GM18526 (cell line): Measurements from ENCODE around the gene JAKMIP2.

Experiments used
- POLR2A ChIP-seq: IDR thresholded peaks from 3 replicates; pipeline ENCODE4 v1.6.1; 2011; ENCODE audit not compliant: insufficient read length; ENCODE audit errors: extremely low read depth

The JAKMIP2 gene

GRCh38 chr5:147735621-147736125 lies 46.9 kb downstream of the JAKMIP2 start:
- no peak for TF ChIP-seq POLR2A

- TF ChIP-seq POLR2A = no peak
These were observed 47.6 kb downstream of the JAKMIP2 start for GRCh38 chr5:147734894-147735293.

GRCh38 chr5:147733075-147733474 lies 49.5 kb downstream of the JAKMIP2 start:
- no peak for TF ChIP-seq POLR2A

- no peak for TF ChIP-seq POLR2A
These were observed 50.1 kb downstream of the JAKMIP2 start for GRCh38 chr5:147732291-147732883.

- no peak for TF ChIP-seq POLR2A
These were observed 50.9 kb downstream of the JAKMIP2 start for GRCh38 chr5:147731431-147732290.

- no peak for TF ChIP-seq POLR2A
These were observed 55.3 kb downstream of the JAKMIP2 start for GRCh38 chr5:147727200-147727599.

GRCh38 chr5:147713550-147714295 lies 68.8 kb downstream of the JAKMIP2 start:
- TF ChIP-seq POLR2A = no peak

GRCh38 chr5:147712598-147712997 lies 69.9 kb downstream of the JAKMIP2 start:
- no peak for TF ChIP-seq POLR2A

- no peak for TF ChIP-seq POLR2A
These were observed 70.5 kb downstream of the JAKMIP2 start for GRCh38 chr5:147712019-147712418.

GRCh38 chr5:147711019-147711418 lies 71.5 kb downstream of the JAKMIP2 start:
- no peak for TF ChIP-seq POLR2A

- no peak for TF ChIP-seq POLR2A
These were observed 73.8 kb downstream of the JAKMIP2 start for GRCh38 chr5:147708708-147709107.

GRCh38 chr5:147704544-147704943 lies 78.0 kb downstream of the JAKMIP2 start:
- TF ChIP-seq POLR2A = no peak

GRCh38 chr5:147701468-147701867 lies 81.1 kb downstream of the JAKMIP2 start:
- no peak for TF ChIP-seq POLR2A

- TF ChIP-seq POLR2A = no peak
These were observed 82.9 kb downstream of the JAKMIP2 start for GRCh38 chr5:147699496-147700088.

- TF ChIP-seq POLR2A = no peak
These were observed 85.1 kb downstream of the JAKMIP2 start for GRCh38 chr5:147697380-147697779.
